Stimulated activated CD8-positive, alpha-beta memory T cell treated with anti-CD3 and anti-CD28 coated beads, Interleukin-15, amount 100 ng/mL, for 1 hour (primary cell): ENCODE data around the gene SLX4IP.

Source experiments
- DNase-seq: peaks from one replicate; pipeline ENCODE4 v3.0.0-alpha.2; 2020; ENCODE audit warnings: low read depth

The SLX4IP gene

DNA sequence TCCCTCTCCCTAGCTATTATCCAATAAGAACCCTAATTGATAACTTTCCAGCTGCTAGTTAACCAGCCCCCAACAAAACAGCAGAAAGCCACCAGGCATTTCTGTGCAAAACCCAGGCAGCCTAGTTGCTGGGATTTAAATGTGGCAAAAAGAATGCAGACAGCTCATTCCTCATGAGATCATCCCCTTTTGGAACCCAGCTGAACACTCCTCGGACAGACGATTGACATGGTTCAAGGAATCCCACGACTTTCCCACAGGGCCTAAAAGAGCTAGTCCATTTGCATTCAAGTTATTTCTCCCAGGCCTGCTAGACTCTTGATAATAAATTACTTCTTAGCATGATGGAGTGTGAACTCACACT is 214.7 kb downstream of the SLX4IP start:
- no peak for DNase-seq

DNA sequence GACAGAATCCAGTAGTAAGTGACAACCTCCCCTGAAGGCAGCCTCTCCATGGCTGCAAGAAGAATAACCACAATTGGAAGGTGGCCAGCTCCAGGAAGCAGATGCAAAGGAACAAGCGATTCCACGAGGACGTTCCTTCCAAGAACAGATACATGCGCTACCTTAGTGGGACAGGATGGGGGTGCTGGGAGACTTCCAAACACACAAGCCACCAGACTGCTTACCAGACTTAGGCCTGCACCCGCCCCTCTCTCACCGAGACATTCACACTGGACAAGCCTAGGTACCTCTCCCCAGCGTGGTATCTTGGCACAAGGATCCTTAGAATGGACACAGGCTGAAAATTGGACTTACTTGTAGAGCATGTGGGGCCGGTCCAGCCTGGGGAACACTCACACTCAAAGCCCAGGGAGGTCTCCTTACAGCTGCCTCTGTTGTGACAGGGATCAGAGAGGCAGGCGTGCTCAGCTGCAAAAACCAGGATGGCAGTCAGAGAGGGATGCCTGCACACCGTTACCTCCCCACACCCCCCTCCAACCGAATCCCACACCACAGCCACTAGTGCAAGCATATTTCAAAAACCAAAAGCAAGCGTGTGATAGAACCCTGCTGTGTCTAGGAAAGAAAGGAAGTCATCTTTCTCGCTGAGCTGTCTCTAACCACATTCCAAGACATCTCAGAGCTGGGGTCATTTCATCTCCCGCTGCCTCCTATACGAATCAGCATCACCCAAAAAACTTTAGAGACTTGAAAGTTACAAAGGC is 216.3 kb downstream of the SLX4IP start:
- DNase-seq: no peak

- DNase-seq: no peak
Measured at GRCh38 chr20:10652185-10652584, 217.1 kb downstream of the SLX4IP start.

GRCh38 chr20:10652660-10653261 is 217.7 kb downstream of the SLX4IP start:
- DNase-seq: no peak

DNA sequence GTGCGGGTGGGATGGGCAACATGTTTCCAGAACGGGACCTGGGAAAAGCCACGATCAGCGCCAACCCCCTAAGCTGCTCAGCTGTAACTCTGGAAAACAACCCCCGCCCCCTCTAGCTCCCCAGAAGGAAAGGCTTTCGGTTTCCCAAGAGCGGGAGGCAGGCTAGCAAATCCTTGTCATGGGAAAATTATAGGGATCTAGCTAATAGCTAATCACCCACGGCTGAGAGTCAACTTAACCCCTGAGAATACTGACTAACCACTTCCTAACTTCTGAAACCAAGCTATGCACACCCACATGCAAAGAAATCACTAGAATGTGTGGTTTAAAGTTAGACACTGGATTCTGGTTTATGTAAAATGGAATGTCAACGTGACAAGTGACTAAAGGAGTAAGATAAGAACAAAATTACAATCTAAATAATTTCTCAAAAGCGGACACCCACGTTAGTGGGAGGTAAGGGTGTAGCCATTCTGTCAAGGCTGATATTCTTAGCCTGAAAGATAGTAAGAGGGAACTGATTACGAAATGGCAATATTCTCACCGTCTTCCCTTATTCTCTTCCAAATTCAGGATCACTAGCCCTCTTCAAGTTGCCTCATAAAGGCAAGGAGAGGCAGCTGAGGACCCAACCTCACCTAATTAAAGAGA is 218.6 kb downstream of the SLX4IP start:
- no peak for DNase-seq

DNA sequence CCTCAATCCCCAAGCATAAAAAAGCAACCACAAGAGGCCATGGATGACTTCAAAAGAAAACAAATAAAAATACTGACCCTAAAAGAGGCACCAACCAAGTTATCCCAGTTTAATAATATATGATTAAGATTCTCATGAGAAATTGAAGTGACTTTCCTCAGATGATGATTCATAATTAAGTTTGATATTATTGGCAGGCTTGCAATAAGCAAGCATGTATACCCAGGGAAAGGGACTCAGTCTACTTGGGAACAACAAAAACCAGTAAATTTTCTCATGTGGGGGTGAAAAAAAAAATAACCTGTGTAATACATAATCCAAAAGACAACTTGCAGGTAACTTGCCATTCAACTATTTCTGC is 219.1 kb downstream of the SLX4IP start:
- no peak for DNase-seq

GRCh38 chr20:10654630-10655029 is 219.5 kb downstream of the SLX4IP start:
- DNase-seq: no peak

GRCh38 chr20:10655720-10656669 is 220.9 kb downstream of the SLX4IP start:
- no peak for DNase-seq

- no peak for DNase-seq
Measured at GRCh38 chr20:10657453-10657852, 222.3 kb downstream of the SLX4IP start.

DNA sequence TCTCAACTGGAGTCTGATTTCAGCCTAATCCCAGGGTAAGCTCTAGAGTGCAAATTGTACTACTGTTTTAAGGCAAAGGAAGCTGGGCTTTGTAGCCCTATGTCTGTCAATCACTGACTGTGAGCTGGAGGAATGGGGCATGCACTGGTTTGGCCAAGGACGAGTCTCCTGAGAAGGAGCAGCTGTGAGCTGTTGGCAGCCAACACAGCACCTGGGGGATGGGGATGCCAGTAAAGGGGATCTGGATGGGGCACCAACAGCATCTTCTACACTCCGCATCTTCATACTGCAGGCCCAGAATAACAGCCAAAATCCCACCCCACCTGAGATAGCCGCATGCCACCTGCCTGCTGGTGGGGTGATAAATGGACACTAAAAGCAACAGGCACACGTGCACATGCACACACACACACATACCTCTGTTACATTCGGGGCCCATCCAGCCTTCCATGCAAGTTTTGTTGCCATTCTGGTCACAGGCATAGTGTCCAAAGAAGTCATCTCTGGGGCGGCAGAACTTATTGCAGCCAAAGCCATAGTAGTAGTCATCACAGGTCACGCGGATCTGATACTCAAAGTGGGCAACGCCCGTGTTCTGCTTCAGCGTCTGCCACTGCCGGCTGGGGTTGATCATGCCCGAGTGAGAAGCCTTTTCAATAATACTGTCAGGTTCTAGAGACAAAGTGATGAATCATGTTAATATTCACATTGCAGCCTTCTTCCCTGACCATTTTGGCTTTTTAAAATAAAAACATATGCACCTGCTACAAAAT is 223.1 kb downstream of the SLX4IP start:
- no peak for DNase-seq

- no peak for DNase-seq
Measured at GRCh38 chr20:10658876-10659632, 223.9 kb downstream of the SLX4IP start.

GRCh38 chr20:10659651-10660601 is 224.8 kb downstream of the SLX4IP start:
- DNase-seq: no peak

DNA sequence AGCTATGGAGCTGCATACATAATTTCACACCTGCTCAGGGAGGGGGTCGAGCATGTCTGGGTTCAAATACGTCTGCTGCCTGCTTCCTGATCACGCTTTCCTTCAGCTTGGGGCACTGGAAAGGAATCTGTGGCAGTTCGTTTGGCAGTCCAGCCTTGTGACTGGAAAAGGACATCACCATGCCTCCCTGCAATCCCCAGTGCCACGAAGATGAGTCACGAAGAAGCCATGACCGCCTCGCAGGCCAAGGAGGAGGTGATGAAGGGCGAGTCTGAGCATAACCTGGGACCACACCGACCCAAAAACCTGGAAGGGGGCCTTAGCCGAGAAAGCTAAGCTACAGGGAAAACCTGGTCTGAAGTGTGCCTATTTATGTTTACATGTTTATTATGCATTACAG is 225.6 kb downstream of the SLX4IP start:
- DNase-seq: no peak

DNA sequence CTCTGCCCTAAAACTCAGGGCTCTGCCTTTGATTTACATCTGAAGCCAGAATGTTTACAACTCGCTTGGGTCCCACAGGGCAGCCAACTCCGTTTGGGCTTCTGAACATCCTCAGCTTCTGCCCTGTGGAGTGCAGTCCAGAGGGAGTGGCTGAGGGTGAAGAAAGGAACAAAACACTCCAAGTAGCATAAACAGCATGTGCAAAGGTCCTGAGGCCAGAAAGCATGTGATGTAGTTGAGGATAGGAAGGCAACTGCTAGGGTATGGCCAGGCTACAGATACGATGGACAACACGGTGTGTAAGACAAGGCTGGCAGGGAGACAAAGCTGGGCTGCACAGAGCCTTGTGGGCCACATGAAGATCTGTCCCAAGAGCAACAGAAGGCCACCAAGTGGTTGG is 226.2 kb downstream of the SLX4IP start:
- DNase-seq: no peak

DNA sequence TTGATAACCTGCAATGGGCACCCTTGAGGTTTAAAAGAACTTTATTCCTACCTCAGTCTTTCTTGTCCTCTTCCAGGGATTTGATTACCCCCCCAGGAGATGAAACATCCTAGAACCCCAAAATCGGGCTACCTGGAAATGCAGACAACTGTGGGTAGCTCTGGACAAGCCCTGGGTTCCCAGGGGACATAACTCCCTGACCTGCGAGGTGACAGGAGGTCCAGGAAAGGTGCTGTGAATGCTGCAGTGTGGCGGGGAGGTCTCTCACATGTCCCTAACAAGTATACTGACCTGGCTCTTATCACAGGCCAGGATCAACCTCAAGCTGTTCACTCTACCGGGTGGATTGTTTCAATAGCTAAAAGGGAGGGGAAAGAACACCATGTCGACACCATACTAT is 227.0 kb downstream of the SLX4IP start:
- DNase-seq: no peak

DNA sequence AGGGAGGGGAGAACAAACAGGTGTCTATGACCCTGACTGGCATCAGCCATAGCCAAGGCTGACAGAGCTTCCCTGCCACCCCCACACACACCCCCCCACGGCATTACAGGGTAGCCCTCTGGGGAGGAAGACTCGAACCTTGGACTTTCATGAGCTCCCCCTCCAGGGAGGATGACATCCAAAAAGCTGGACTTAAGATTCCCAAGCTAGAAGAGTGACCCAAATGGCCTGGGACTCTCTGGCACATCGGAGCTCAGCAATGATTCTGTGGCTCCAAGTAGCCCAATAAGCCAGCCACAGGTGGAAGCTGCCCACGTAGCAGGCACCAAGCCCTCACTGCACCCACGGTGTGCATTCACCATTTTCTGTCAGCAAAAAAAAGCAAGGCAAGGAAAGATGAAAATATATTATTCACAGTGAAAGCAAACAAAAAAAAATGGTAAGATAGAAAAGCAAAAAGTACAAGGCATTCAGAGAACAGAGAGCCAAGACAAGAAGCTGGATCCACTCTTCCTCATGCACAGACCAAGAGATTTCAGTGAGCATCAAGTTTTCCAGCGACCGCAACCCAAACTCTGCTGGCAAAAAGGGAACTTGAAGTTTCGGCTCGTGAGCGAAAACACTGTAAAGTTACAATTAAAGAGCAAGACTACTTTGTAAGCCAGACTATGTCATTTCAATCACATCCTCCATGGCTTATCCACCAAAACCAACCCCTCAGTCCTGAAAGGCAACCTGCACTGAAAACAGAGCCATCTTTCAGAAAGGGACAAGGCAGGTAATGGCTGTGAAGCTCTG is 227.8 kb downstream of the SLX4IP start:
- DNase-seq: no peak

- DNase-seq: no peak
Measured at GRCh38 chr20:10663756-10664155, 228.7 kb downstream of the SLX4IP start.

- no peak for DNase-seq
Measured at GRCh38 chr20:10665027-10665561, 230.0 kb downstream of the SLX4IP start.

DNA sequence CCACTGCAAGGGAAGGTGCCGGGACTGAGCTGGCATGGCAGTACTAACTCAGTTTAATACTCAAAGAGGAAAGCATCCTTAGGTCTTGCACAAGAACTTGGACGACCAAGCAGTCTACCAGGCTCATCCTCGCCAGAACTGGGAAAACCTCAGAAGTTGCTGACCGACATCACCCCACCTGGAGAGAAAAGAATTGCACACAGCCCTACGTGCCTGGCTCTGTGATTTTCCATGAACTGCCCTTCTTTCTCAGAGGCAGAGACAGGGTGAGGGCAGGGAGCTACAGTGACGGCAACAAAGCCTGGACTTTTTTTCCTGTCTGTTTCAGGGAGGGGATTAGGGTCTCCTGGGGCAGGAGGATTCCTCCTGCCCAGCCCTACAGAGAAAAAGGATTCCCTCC is 230.7 kb downstream of the SLX4IP start:
- DNase-seq: no peak
